GM19240 (cell line): ENCODE data around the gene SEH1L.
"Not testable (repeated sequence)": the region's sequence is repeated elsewhere in the genome, so short reads cannot be mapped to it uniquely, and the experiment has no call there.

ENCODE experiments used
- DNase-seq: peaks from one replicate; pipeline ENCODE4 v3.0.0; 2011; ENCODE audit warnings: low spot score; ENCODE audit not compliant: insufficient read length

Gene SEH1L, protein sequence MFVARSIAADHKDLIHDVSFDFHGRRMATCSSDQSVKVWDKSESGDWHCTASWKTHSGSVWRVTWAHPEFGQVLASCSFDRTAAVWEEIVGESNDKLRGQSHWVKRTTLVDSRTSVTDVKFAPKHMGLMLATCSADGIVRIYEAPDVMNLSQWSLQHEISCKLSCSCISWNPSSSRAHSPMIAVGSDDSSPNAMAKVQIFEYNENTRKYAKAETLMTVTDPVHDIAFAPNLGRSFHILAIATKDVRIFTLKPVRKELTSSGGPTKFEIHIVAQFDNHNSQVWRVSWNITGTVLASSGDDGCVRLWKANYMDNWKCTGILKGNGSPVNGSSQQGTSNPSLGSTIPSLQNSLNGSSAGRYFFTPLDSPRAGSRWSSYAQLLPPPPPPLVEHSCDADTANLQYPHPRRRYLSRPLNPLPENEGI

DNA sequence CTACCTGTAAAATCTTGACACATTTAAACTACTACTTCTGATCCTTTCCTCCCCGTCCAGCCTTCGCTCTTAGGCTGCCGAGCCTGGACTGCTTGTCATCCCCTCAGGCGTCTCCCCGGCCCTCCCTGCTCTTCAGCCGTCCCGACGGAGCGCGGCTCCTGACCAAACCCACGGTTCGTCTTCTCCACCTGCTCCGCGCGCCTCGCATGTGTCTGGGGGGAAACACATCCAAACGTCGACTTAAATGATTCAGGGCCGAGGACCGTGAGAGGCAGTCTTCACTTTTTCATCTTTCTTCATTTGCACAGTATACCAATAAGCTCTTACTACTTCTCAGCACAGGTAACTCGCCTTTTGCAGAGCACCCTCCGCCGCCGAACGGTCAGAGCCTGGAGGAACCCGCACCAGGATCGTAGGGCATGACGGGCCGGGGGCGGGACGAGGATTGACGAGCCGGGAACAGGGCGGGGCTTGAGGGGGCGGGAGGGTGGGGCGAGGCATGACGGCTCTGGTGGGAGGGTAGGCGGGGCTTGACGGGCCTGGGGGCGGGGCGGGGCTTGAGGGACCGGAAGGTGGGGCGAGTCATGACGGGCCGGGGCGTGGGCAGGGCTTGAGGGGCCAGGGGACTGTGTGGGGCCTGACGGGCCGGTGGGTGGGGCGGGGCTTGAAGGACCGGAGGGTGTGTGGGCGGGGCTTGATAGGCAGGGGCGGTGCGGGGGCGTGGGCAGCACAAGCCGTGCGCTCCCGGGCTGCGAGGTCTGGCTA is at the start of gene SEH1L:
SEH1L (plus strand) TSS at position 727 of the 765 bp plus-strand sequence. CDS start 111 bp downstream, outside the sequence.
- peak; percentile 91 for DNase-seq

DNA sequence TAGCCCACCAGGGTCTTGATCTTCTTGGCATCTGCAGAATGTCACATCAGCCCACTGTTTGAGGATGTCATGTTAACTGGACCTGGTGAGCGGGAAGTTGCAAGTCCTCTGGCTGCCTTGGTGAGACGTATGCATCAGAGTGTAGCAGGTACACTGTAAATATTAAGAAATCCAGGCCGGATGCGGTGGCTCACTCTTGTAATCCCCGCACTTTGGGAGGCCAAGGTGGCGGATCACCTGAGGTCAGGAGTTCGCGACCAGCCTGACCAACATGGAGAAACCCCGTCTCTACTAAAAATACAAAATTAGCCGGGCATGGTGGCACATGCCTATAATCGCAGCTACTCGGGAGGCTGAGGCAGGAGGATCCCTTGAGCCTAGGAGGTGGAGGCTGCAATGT is 46.6 kb upstream of the SEH1L start:
- DNase-seq, result not testable (repeated sequence)

DNA sequence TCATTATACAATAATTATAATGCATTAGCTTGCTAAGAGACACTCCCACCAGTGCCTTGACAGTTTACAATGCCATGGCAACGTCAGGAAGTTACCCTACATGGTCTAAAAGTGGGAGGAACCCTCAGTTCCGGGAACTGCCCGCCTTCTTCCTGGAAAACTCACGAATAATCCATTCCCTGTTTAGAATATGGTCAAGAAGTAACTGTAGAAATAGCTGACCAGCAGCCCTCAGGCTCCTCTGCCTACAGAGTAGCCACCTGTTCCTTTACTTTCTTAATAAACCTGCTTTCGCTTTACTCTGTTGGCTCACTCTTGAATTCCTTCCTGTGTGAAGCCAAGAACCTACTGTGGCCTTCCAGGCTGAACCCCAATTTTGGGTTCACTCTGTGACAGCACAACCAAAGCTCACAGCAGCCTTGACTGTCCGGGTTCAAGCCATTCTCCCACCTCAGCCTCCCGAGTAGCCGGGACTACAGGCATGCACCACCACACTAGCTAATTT is 43.7 kb upstream of the SEH1L start:
- no peak for DNase-seq

DNA sequence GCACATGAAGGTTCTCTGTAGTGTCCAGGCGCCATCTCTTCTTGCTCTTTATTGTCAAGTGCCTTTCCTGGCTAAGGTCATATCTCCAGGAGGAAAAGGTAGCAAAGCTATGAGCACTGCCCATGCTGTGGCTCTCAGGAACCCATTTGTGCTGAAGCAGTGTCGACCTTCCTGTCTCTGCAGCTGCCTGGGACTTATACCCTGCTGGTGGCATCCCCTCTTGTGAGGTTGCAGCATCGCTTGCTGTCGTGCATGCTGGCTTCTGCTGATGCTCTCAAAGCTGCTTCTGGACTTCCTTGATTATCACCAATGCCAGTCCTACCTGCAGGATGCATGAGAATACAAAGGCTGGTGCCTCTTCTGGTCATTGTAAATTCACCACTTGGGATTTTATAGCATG is 41.7 kb upstream of the SEH1L start:
- no peak for DNase-seq

DNA sequence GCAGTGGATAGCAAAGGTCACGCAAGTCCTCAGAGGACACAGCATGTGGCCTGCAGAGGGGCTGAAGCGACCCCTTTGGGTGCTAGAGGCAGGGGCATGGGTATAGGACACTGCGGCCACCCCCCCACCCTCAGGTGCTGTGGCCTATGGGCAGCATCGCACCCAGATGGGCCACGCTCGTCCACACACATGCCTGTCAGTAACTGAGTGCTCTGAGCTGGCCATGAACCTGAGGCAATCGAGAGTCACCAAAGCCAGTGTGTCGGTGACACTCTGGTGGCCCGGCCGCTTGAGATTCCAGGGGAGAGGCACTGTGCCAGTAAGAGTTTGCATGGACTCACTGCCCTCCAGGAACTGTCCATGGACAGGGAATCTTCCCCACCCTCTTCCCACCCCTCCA is 41.0 kb upstream of the SEH1L start:
- DNase-seq, result no peak

DNA sequence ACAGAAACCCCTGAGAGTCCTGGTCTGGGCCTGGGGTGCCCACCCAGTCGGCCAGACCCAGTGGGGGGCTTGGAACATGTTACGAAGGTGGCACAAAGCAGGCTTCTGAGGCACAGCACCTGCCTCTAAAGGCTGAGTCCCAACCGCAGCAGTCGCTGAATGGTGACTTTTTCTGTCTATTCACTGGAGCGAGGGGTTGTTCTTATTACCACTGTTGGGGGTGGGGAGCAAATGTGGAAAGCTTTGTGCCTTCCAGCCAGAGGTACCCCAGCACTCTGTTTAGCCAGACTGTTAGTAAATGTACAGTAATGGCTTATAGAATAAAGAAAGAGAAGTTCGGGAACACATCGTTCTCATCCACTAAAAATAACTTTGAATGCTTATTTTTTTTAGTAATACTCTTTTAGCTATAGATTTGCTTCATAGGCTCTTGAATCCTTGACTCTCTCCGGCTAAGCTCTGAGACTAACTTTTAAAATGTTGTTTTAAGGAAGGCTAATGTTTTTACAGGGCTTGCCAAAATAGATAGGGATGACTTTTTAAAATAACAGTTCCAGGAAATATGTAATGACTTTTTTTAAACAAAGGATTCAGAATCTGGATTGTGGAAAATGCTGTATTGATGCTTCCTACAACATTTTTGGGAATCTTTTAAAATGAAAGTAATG is 40.4 kb upstream of the SEH1L start:
- no peak for DNase-seq

DNA sequence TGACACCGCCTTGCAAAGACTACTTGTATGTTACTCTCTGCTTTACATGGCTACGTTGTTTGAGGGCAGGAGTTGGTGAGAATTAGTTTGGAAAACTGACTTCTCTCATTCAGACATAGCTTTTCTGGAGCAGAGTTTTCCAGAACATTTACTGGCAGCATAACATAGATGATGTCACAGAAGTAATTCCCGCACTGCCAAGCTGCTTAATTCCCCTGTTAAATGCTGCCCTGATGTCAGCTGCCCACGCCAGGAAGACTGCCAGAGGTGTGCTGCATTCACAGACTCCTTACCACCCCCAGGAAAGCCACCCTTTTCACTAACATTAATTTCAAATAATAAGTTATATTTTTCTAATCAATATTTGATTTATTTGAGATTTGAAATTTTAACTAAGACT is 39.1 kb upstream of the SEH1L start:
- no peak for DNase-seq

DNA sequence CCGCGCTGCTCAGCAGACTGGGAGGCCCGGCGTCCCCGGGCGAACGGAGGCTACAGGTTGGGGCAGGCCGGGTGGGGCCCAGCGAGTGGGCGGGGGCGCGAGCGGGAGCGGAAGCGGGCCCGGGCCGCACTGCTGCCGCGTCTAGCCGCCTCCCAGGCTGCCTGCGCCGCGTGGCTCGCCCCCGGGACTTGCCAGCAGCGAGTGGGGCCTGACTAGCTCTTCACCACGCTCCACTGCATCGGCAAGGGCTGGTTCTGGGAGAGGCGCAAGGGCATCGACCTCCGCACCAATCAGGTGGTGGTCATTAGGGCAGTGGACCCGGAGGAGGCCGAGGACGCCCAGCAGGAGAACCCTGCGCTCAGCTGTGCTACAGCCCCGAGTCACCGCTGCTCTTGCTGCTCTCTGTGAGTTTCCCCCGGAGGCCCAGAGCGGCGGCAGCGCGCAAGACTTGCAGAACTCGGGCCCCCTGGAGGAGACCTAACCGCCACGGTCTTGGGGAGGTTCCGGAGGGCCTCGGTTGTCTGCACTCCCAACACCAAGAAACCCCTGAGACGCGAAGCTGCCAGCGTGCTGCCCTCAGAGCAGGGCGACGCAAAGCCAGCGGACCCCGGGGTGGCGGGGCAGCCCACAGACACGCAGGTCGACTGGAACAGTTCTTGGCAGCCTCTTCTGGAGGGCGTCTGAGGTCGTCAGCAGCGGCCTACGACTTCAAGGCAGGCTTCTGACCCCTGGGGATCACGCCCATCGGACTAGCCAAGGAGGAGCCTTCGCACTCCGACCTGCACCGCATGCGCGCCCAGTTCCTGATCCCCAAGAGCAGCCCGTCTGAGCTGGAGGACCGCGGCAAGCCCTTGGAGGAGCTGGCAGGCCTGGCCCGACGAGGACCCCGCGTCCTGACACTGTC is 36.5 kb upstream of the SEH1L start:
- no peak for DNase-seq

DNA sequence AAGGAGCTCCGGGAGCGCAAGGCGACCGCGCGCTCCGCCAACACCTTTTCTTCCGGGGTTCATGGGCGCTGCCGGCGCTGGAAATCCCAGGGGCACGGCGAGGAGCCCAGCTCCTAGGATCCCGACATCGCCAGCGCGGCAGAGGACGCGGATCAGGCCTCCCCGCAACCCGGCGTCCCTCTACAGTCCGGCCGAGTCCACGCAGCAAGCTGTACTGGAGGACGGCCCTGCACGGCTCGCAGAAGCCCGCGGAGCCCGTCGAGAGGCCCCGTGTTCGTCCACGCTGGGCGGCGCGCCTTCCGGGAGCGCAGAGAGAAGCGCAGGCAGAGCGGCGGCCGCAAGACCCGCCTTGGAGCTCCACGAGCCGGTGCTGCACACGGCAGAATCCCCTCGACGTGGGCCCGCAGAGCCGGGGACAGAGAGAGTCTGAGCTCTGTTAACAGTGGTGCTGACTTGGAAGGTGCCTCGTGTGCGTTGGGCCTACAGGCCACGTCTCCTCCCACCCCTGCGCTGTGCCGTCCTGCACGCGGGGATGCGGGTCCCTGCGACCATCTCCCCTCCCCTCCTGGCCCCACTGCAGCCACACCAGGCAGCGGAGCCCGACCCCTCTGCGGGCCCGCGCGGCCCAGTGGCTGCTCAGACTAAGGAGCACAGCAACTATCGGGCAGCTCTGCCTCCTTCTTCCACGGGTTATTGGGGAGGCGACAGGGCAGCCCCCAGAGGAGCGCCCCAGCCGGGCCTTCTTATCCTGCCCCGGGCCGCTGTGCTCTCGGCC is 35.7 kb upstream of the SEH1L start:
- no peak for DNase-seq

DNA sequence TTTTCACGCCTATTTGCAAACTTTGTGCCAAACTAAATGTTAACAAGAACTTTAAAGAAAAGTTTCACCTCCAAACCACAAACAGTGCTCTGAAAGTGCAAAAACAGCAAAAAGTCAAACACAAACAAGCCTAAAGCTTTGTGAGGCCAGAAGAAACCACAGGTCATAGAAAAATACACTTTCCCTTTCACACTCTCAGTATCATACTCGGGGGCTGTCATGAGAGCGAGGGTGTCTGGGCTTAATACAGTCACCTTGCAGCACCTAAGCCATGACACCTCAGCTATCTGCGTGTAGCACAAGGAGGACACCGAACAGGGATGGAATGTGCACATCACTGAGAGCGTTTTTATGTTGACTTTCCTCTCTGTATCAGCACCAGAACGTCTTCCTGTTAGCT is 26.6 kb upstream of the SEH1L start:
- no peak for DNase-seq

DNA sequence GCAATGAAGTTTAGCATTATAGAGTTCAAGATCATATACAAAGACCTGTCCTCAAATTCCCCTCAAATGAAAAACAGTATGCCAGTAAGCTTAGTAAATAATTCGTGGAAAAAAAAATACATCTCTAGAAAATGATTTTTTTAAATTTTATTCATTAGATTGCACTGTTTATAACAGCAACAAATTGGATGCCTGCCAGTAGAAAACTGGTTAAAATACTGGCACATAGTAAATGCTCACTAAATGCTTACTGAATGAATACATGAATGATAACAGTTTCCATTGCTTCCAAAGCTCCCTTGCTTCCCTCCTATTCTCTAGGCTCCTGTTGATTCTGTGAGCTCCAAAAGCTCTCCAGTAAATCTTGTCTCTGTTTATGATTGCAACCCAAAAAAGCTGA is 25.5 kb upstream of the SEH1L start:
- no peak for DNase-seq

DNA sequence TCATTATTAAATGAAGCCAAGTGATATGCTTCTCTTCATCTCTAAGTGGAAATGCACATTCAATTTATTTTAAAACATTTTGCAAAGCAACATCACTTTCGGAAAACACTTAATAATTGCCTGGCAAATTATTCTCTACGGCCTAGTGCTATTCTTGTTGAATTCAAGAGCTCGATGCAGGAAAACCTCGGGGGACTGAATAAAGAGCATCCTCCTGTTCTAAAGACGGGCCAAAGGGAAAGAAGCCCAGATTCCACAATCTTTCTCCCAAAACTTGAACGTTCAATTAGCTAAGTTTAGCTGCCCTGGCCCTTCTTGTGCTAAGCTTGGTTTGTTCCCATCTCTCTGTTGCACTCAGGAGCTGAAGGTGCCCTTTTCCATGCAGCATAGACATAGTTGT is 23.2 kb upstream of the SEH1L start:
- no peak for DNase-seq

DNA sequence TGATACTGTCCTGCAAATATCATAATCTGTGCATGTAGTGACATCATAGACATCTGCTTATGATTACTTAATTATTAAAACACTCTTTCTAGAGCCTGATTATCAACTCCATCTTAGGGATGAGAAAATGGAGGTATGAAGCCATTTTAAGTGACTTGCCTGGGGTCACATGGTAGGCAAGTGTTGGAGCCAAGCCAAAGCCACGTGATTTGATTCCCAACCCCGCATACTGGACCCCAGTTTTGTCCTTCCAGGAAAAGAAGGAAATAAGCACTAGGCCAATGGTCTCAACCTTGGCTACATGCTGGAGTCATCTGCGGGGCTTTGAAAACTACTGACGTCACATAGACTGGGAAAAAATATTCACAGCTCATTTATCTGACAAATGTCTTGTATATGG is 19.6 kb upstream of the SEH1L start:
- no peak for DNase-seq

DNA sequence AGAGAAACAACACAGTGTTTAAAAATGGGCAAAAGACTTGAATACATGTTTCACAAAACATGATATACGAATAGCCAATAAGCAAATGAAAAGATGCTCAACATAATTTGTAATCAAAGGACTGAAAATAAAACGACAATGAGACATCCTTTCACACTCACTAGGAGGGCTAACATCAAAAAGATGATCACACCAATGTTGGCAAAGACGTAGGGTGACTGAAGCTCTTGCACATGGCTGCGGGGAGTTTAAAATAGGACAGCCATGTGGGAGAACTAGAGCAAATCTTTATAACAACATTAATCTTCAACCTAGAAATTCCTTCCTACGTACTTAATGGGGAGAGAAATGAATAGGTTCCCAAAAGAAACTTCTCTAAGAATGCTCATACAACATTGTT is 19.2 kb upstream of the SEH1L start:
- DNase-seq, result no peak

DNA sequence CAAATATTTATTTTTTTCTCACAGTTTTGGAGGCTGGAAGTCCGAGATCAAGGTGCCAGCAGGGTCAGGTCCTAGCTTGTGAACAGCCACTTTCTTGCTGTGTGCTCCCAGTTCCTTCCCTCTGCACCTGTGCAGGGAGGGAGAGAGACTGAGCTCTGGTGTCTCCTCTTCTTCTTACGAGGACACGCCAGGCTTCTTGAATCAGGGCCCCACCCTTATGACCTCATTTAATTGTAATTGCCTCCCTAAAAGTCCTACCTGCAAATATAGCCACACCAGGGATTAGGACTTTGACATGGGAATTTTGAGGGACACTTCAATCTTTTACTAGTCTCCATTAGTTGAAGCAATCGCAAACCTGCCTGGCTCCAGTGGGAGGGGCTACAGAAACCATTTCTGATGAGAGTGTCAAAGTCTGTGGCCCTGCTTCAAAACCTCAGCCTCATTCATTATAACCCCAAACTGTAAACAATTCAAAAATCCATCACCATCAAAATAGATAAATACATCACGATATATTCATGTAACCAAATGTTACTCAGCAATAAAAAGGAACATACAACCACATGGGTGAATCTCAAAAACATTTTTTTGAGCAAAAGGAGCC is 18.2 kb upstream of the SEH1L start:
- no peak for DNase-seq

DNA sequence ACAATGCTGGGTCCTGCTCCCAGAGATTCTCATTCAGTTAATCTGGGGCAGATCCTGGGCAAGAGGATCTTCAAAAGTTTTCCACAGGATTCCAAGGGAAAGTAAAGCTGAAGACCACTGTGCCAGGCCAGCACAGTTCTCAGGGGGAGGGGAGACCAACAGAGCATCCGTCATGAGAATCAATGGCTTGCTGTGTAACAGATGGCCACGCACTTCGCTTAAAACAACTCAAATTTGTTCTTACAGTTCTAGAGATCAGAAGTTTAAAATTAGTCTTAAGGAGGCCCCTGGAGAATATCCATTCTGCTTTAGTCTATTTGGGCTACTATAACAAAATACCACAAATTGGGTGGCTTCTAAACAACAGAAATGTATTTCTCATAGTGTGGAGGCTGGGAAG is 17.4 kb upstream of the SEH1L start:
- no peak for DNase-seq

DNA sequence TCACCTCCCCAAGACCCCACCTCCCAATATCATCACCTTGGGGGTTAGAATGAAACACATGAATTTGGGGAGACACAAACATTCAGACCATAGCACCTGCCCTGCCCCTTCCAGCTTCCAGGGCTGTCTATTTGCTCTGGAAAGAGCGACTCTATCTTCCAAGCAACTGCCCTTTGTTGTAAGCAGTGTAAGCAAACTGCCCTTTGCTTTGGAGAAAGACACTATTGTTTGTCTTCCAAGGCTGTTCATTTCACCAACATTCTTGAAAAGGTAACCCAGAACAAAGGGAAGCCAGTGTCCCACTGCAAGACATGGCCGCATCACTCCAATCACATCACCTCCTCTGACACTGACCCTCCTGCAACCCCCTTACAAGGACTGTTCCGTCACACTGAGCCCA is 16.9 kb upstream of the SEH1L start:
- no peak for DNase-seq

DNA sequence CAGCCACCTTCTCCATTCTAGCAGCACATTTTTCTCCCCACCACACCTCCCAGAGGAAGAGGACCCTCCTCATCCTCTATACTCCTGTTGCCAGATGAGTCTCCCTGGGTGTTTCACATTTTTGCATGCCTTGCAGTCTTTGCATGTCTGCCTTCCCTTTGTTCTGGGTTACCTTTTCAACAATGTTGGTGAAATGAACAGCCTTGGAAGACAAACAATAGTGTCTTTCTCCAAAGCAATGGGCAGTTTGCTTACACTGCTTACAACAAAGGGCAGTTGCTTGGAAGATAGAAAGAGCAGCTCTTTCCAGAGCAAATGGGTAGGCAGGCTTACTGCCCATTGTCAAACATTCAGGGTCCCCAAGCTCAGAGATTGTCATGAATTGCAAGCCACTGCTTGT is 14.5 kb upstream of the SEH1L start:
- no peak for DNase-seq

DNA sequence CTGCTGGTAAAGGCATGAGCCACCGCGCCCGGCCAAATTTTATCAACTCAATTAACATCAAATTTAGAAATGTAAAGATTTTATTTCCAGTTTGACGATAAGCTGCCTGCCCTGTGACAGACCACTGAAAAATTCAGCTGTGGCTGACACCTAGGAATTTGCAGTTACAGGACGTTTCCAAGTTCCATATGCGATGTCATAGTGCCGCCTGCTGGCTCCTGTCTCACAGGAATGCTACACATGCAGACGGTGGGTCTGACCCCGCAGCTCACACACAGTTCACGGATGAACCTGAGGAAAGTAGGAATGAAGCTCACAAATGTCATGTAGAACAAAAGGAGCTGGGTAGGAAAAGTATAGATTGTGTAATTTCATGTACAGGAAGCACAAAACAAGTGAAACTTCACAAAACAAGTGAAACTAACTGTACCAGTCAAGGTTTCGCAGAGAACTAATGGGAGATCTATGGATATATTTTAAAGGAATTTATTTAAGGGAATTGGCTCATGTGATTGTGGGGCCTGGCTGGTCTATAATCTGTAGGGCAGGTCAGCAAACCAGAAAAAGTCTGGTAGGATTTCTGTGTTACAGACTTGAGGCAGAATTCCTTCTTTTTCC is 13.2 kb upstream of the SEH1L start:
- peak; percentile 48 for DNase-seq
